ENCODE data around the gene GHR.
"Not testable (repeated sequence)": the region's sequence is repeated elsewhere in the genome, so short reads cannot be mapped to it uniquely, and the experiment has no call there.

Gene GHR

DNA sequence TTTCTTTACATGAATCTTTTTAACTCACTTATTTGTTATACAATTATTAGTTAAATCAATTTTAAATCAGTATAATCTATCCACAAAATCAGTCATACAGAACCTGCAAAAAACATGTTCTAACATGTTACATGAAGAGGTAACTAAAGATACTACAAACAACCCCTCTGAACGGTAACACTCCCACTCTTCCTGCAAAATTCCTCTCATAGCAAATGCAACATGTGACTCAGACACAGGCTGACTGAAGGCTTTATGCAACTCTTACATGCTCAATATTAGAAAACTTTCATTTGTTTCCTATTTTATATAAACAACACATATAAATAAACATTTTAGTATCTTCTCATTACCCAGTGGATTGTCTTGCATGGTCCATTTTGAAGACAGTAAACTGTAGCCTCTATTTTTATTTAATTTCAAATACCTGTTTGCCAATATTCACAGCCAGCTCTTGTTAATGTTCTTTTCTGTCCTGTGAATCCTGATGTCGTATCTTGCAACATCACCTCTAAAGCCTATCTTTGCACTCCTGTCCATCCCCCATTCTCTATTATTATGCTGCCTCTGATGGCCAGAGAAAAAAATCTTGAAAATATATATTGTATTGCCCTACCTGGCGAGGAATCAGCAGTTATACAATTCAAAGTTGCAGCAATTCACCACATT is 232.9 kb downstream of the GHR start:
- TF ChIP-seq, protein P1, sequence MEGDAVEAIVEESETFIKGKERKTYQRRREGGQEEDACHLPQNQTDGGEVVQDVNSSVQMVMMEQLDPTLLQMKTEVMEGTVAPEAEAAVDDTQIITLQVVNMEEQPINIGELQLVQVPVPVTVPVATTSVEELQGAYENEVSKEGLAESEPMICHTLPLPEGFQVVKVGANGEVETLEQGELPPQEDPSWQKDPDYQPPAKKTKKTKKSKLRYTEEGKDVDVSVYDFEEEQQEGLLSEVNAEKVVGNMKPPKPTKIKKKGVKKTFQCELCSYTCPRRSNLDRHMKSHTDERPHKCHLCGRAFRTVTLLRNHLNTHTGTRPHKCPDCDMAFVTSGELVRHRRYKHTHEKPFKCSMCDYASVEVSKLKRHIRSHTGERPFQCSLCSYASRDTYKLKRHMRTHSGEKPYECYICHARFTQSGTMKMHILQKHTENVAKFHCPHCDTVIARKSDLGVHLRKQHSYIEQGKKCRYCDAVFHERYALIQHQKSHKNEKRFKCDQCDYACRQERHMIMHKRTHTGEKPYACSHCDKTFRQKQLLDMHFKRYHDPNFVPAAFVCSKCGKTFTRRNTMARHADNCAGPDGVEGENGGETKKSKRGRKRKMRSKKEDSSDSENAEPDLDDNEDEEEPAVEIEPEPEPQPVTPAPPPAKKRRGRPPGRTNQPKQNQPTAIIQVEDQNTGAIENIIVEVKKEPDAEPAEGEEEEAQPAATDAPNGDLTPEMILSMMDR (IDR thresholded peaks at IDR 0.05; ENCODE audit: borderline replicate concordance, insufficient read depth, low read depth, low read length): no peak
- H3K4me3 ChIP-seq (ENCODE audit: low read depth, low read length): no peak overlapping the region

DNA sequence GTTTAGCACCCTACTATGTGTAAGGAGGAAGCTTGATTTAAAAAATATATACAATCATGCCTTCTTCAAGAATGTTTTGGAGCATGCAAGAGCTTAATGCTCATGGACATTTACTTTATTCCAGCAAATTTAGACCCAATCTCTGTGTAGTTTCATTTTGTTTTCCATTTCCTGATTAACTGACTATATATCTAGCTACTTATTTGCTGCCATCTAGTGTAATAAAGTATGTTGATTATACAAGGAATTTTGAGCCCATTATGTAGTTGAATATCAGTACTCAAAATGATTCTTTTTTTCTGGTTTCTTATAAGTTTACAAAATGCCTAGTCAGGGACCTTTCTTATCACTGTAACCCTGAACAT is 233.4 kb downstream of the GHR start:
- H3K4me3 ChIP-seq (ENCODE audit: low read depth, low read length): no peak overlapping the region
- TF ChIP-seq, protein P1 (IDR thresholded peaks at IDR 0.05; ENCODE audit: borderline replicate concordance, insufficient read depth, low read depth, low read length): no peak

DNA sequence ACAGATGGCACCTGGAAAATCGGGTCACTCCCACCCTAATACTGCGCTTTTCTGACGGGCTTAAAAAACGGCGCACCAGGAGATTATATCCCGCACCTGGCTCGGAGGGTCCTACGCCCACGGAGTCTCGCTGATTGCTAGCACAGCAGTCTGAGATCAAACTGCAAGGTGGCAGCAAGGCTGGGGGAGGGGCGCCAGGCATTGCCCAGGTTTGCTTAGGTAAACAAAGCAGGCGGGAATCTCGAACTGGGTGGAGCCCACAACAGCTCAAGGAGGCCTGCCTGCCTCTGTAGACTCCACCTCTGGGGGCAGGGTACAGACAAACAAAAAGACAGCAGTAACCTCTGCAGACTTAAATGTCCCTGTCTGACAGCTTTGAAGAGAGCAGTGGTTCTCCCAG is 236.6 kb downstream of the GHR start:
- not testable (repeated sequence) for H3K4me3 ChIP-seq (ENCODE audit: low read depth, low read length)

DNA sequence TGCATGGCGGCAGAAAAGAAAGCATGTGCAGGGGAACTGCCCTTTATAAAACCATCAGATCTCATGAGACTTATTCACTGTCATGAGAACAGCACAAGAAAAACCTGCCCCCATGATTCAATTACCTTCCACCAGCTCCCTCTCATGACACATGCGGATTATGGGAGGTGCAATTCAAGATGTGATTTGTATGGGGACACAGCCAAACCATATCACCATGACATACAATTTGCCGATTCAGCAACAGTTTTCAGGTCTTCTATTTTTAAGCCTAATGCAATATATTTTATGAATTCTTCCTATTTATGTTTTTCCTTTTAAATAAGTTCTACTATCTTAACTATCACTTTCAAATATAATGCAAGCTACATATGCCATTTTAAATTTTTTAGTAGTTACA is 242.6 kb downstream of the GHR start:
- H3K4me3 ChIP-seq (ENCODE audit: low read depth, low read length): no peak overlapping the region
- TF ChIP-seq, protein P1 (IDR thresholded peaks at IDR 0.05; ENCODE audit: borderline replicate concordance, insufficient read depth, low read depth, low read length): no peak

DNA sequence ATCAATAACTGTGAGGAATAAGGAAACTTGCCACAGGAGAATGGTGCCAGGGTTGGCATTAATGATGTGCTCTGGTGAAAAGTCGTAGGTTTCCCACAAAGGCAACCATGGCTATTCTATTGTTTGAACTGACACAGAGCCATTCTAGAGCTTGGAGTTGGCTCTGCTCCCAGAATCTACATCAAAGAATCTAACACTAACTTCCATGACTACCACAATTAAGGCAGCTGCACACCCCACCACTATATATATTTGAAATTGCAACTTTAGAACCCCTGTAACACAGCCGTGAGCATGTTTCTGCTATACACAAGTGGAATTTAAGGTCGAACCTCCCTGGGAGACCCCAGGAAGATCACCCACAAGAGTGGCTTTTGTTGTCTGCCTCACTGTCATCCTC is 243.6 kb downstream of the GHR start:
- no peak overlapping the region for H3K4me3 ChIP-seq (ENCODE audit: low read depth, low read length)
- TF ChIP-seq, protein P1 (IDR thresholded peaks at IDR 0.05; ENCODE audit: borderline replicate concordance, insufficient read depth, low read depth, low read length): no peak

DNA sequence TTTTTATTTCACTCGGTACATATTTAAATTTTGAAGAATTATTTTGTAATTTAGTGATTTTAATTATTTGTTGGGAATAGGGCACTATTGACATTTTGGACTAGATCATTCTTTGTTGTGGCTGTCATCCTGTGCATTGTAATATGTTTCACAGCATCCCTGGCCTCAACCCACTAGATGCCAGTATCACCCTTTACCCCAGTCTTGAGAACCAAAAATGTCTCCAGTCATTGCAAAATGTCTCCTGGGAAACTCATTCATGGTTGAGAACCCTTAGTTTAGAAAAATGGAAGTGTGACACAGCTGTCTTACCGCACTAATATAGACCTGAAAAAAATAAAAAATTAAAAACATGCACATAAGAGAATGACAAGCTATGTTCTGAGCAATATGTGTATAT is 245.0 kb downstream of the GHR start:
- H3K4me3 ChIP-seq (ENCODE audit: low read depth, low read length): no peak overlapping the region

DNA sequence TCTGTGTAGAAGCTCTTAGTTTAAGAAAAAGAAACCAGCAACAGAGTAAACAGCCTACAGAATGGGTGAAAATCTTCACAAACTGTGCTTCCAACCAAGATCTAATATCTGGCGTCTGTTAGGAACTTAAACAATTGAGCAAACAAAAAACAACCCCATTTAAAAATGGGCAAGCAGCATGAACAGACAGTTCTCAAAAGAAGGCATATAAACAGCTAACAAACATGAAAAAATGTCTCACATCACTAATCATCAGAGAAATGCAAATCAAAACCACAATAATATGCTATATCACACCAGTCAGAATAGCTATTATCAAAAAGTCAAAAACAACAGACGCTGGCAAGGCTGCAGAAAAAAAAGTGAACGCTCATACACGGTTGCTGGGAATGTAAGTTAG is 249.7 kb downstream of the GHR start:
- TF ChIP-seq, protein P1 (IDR thresholded peaks at IDR 0.05; ENCODE audit: borderline replicate concordance, insufficient read depth, low read depth, low read length): no peak
- no peak overlapping the region for H3K4me3 ChIP-seq (ENCODE audit: low read depth, low read length)

More for the DNA sequence above, 245.0 kb downstream of the GHR start:
- TF ChIP-seq, protein P1 (IDR thresholded peaks at IDR 0.05; ENCODE audit: borderline replicate concordance, insufficient read depth, low read depth, low read length): no peak

DNA sequence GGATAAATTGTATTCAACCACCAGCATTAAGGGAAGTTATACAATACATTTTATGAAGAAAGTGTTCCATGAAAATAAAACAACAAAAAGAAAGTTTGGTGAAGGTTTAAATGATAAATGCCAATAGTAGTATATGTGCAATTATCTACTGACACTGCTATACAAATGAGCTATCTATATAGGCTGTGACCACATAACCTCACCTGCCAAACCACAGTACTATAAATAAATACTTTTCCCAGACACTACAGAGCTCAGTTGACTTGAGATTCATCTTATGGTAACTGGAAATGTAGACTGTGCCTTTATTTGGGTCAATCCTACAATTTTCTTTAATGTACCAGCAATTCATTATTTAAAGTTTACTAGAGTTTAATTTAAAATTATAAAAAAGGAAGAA is 252.4 kb downstream of the GHR start:
- no peak overlapping the region for H3K4me3 ChIP-seq (ENCODE audit: low read depth, low read length)
- TF ChIP-seq, protein P1 (IDR thresholded peaks at IDR 0.05; ENCODE audit: borderline replicate concordance, insufficient read depth, low read depth, low read length): no peak

Measured in GM12875 (cell line).